Measurements from ENCODE around the gene WASHC3. TPM values are rescaled to one million over a fixed set of nuclear protein-coding genes. Genes with fewer than 3 reads are reported as not detected.
A peak's percentile ranks its signal among the peaks of the same experiment; 100 is the strongest.

WASHC3 gene
- total and polyA plus RNA-seq, 2 donors (not counting 3 experiments of a cell fraction or from before 2014, with no cell fraction given) = 27.8 to 28.8 TPM

DNA sequence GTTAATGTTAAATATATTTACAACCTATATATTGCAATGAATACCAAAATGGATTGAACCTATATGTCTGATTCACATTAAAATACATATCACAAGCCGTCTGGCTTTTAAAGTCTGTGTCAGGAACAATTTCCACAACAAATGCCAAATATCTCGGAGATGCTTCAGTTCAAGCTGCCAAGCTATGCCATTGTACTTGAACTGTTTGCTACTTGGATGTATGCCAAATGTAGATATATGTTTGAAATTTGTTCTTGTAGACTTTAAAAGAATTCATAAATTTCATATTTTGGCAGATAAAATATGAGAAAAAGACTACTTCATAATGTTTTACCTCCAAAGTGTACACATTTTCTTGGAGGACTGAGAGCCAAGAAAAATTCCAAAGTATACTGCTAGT lies 37.0 kb downstream of the WASHC3 start:
- dilution Hi-C loops (cut with MboI; ENCODE audit: extremely low pct_ligation_motif_present, low sequenced_read_pairs) (no loop called here), intact Hi-C loops (cut with micrococcal nuclease) (no loop called here)
- no peak overlapping the region for H3K4me3 ChIP-seq (replicated peaks in 1 of 3; ENCODE audit: insufficient read depth in 1 of 3, low read depth in 1 of 3, low read length in 3 of 3)
- H3K27me3 ChIP-seq (ENCODE audit: control insufficient read depth in 2 of 2, insufficient read depth in 2 of 2, low read length in 2 of 2) = no peaks in the 10 kb centered on the region
- H3K4me2 ChIP-seq (ENCODE audit: insufficient read depth, low read length) = no peak overlapping the region
- H3K36me3 ChIP-seq (ENCODE audit: control insufficient read depth in 2 of 2, extremely low read depth in 1 of 2, insufficient read depth in 2 of 2, low read length in 2 of 2) = no peaks in the 10 kb centered on the region
- no peak for TF ChIP-seq POLR2A (IDR thresholded peaks at IDR 0.05; ENCODE audit: low read depth, low read length)
- no peak for TF ChIP-seq JUN (IDR thresholded peaks at IDR 0.05; ENCODE audit: borderline replicate concordance, insufficient read depth, insufficient read length, low read depth)
- TF ChIP-seq, protein P1, sequence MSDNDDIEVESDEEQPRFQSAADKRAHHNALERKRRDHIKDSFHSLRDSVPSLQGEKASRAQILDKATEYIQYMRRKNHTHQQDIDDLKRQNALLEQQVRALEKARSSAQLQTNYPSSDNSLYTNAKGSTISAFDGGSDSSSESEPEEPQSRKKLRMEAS (IDR thresholded peaks at IDR 0.05; ENCODE audit: insufficient read depth, insufficient read length) = no peak
- no peak for TF ChIP-seq GATA2 (IDR thresholded peaks at IDR 0.05; ENCODE audit: insufficient read depth, insufficient read length, low read depth, low read length)
- TF ChIP-seq FOS (IDR thresholded peaks at IDR 0.05; ENCODE audit: borderline replicate concordance, insufficient read depth, low read length) = no peak
- TF ChIP-seq, protein P2, sequence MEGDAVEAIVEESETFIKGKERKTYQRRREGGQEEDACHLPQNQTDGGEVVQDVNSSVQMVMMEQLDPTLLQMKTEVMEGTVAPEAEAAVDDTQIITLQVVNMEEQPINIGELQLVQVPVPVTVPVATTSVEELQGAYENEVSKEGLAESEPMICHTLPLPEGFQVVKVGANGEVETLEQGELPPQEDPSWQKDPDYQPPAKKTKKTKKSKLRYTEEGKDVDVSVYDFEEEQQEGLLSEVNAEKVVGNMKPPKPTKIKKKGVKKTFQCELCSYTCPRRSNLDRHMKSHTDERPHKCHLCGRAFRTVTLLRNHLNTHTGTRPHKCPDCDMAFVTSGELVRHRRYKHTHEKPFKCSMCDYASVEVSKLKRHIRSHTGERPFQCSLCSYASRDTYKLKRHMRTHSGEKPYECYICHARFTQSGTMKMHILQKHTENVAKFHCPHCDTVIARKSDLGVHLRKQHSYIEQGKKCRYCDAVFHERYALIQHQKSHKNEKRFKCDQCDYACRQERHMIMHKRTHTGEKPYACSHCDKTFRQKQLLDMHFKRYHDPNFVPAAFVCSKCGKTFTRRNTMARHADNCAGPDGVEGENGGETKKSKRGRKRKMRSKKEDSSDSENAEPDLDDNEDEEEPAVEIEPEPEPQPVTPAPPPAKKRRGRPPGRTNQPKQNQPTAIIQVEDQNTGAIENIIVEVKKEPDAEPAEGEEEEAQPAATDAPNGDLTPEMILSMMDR (IDR thresholded peaks at IDR 0.05; ENCODE audit: extremely low read depth in 1 of 2, insufficient read depth in 1 of 2, low read depth in 1 of 2, low read length in 2 of 2) = no peak
- no peak for TF ChIP-seq POLR2AphosphoS5 (IDR thresholded peaks at IDR 0.05; ENCODE audit: insufficient read depth, low read depth, low read length)
- no peak for TF ChIP-seq EZH2 (IDR thresholded peaks at IDR 0.05; ENCODE audit: borderline replicate concordance, low read depth, low read length, severe bottlenecking)
- TF ChIP-seq MYC (IDR thresholded peaks at IDR 0.05; ENCODE audit: low read depth, low read length) = no peak
- ChIA-PET POLR2A (no interaction called here), CTCF (interaction anchor here (0.5 to 1.1 kb wide), 2 partner anchors 58 to 1472 kb away, joined by 4 to 5 read pairs; no protein-coding TSS in a partner anchor)
- no peak overlapping the region for H3K27ac ChIP-seq (ENCODE audit: insufficient read depth, low read depth, low read length)
- FAIRE-seq (no peak), DNase-seq (ENCODE audit: low read depth, low spot score) (peak; percentile 29)
- no peak overlapping the region for H2AFZ ChIP-seq (ENCODE audit: low read depth, low read length)
- H3K9me1 ChIP-seq (replicated peaks; ENCODE audit: control insufficient read depth, extremely low read depth, insufficient read depth, low read length) = no peaks in the 10 kb centered on the region
- H3K4me1 ChIP-seq (ENCODE audit: control insufficient read depth, extremely low read depth, insufficient read depth, low read length) = no peaks in the 10 kb centered on the region
- no TSS peak for BruUV-seq (replicated peaks)
- H3K79me2 ChIP-seq (ENCODE audit: control insufficient read depth, insufficient read depth, low read length) = no peaks in the 10 kb centered on the region
- no peaks in the 10 kb centered on the region for H4K20me1 ChIP-seq (replicated peaks; ENCODE audit: control insufficient read depth, extremely low read depth, insufficient read depth, low read length)
- no peak overlapping the region for H3K9ac ChIP-seq (replicated peaks; ENCODE audit: extremely low read depth, insufficient read depth, low read length)
- H3K9me3 ChIP-seq (replicated peaks; ENCODE audit: control insufficient read depth, insufficient read depth, low read length) = no peaks in the 10 kb centered on the region

Data from endothelial cell of umbilical vein (primary cell).